GM19372 (cell line): Measurements from ENCODE around the gene TIMM17A.
A peak's percentile ranks its signal among the peaks of the same experiment; 100 is the strongest.

Experiments used
- ATAC-seq: cut with Tn5 transposase; IDR thresholded peaks from one replicate; pipeline ENCODE4 v1.9.1; 2021; ENCODE audit warnings: mild to moderate bottlenecking, low read depth, moderate library complexity; ENCODE audit not compliant: unreplicated experiment

Gene TIMM17A

DNA sequence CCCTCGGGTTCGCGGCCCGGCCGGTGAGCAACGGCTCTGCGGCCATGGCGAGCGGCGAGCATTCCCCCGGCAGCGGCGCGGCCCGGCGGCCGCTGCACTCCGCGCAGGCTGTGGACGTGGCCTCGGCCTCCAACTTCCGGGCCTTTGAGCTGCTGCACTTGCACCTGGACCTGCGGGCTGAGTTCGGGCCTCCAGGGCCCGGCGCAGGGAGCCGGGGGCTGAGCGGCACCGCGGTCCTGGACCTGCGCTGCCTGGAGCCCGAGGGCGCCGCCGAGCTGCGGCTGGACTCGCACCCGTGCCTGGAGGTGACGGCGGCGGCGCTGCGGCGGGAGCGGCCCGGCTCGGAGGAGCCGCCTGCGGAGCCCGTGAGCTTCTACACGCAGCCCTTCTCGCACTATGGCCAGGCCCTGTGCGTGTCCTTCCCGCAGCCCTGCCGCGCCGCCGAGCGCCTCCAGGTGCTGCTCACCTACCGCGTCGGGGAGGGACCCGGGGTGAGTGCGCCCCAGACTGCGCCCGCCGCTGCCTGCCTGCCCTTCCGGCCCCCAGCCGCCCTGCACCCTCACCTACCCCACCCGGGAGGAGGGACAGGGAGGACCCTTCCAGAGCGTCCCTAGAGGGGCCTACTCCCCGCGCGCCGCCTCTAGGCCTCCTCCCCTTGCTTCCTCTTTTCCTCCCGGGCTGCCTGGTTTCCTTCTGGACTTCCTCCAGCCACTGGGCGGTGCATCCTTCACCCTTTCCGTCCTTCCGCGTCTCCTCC lies 27.5 kb downstream of the TIMM17A start, which contains the start of gene RNPEP:
TSS of gene RNPEP (plus strand) at position 26 of the 757 bp plus-strand sequence. CDS start at position 45, 19 bp downstream.
- peak; percentile 73 for ATAC-seq

GRCh38 chr1:201983380-201983805 lies 28.1 kb downstream of the TIMM17A start:
- no peak for ATAC-seq

DNA sequence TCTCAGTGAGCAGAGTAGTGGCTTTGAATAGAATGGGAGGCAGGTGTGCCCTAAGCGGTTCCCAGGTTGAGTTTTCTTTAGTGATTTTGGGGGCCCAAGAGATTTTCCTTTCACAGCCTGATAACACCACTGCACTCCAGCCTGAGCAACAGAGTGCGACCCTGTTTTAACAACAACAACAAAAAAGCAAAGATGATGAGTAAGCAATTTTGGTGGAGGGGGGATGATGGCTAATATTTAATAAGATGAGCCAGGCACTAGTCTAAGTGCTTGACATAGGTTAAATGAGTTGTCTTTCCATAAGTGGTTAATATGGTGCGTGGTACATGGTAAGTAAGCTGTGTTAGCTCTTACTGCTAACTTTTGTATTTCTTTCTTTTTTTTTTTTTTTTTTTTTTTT lies 29.1 kb downstream of the TIMM17A start:
- no peak for ATAC-seq

- ATAC-seq, result no peak
Measured at GRCh38 chr1:201985355-201985754, 30.1 kb downstream of the TIMM17A start.

GRCh38 chr1:201988601-201989000 lies 33.3 kb downstream of the TIMM17A start:
- no peak for ATAC-seq

DNA sequence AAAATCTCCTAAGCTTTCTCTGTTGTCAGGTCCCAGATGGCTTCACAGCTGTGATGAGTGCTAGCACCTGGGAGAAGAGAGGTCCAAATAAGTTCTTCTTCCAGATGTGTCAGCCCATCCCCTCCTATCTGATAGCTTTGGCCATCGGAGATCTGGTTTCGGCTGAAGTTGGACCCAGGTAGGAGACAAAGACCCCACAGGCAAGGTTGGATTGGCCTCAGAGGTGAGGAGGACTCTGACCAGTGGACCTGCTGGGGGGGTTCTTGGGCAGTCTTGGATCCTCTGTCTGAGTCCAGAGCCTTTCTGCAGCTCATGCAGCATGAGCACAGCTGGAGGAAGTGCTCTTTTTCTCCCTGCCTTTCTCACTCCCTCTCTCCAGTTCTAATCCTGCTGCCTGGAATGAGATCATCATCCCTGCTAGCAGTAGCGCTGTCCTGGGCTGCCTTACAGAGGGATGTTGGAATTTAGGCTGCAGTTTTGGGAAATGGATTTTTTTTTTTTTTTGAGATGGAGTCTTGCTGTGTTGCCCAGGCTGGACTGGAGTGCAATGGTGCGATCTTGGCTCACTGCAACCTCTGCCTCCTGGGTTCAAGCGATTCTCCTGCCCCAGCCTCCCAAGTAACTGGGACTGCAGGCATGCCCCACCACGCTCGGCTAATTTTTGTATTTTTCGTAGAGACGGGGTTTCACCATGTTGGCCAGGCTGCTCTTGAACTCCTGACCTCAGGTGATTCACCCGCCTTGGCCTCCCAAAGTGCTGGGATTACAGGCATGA lies 34.2 kb downstream of the TIMM17A start:
- no peak for ATAC-seq

GRCh38 chr1:201990427-201990826 lies 35.1 kb downstream of the TIMM17A start:
- no peak for ATAC-seq

DNA sequence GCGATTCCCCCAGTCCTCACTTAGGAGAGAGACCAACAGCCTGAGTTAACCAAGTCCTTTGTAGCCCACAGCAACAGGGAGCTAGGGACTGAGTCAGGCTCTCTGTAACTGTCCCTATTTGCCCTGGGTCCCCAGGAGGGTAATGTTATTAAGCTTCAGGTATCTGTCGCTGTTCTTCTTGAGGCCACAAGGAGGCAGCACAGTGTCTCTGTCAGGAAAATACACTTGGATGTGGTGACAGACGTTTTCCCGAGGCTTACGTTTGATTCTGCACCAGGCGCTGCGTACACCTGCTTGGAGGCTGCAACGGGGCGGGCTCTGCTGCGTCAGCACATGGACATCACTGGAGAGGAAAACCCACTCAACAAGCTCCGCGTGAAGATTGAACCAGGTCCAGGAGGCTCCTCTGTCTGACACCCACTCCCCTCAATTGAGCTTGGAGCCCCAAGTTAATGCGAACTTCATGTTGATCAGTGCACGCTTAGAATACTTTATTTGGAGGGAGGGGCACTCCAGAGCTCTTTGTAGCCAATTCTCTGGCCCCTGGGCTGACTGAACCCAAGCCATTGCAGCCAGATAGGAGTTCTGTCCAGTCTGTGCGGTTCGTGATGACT lies 44.4 kb downstream of the TIMM17A start:
- ATAC-seq, result no peak

- no peak for ATAC-seq
Measured at GRCh38 chr1:202002507-202002906, 47.2 kb downstream of the TIMM17A start.

DNA sequence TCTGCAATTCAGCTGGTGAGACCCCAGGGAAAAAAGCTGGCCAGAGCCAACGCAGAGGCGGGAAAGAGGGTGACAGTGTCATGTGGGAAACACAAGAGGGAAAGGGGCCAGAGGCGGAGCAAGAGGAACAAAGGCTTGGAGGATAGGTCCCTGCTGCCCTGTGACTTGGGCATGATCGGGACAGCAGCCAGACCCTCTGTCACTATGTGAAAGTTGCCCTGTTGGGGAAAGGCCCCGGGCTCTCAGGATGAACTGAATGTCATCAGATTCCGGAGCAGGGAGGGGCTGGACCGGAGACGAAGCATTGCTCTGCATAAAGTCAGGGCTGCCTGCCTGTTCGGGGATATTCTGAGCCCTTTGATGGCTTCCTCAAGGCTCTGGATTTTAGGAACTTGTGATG lies 49.4 kb downstream of the TIMM17A start:
- no peak for ATAC-seq

- no peak for ATAC-seq
Measured at GRCh38 chr1:202005958-202006357, 50.7 kb downstream of the TIMM17A start.

- no peak for ATAC-seq
Measured at GRCh38 chr1:202007304-202007703, 52.0 kb downstream of the TIMM17A start.

GRCh38 chr1:202007805-202008489 lies 52.6 kb downstream of the TIMM17A start:
- ATAC-seq, result no peak

DNA sequence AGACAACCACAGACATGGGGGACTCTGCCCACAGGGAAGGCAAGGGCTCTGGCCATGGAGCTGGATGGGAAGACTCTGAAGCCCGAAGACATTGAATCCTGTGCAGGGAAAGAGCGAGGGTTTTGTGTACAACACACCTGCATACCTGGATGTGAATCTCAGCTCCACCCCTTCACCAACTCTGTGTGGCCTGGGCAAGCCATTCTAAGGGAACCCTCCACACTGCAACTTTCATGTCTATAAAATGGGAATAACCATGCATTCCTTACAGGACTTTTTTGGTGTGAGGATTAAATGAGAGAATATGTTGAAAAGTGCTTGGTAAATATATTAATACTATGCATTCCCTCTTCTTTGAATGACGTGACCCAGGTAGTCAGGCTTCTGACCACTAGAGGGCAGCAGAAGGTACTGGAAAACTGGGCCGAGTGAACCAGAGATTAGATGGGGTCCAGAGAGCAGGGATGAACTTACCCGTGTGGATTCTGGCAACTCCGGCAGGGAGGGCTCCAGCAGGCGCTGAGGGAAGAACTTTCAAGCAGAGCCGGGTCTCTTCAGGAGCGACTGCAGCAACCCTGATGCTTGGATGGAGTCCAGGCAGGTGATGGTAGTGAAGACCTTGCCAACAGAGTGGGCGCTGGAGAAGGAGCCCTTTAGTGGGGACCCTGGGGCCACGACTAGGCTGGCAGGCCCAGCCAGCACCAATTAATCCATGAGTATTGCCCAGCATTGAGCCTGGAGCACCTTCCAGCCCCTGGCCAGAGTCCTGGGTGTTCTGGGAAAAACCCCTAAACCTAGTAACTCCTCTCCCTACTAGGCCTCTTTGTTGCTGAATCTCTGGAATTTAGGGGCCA lies 54.2 kb downstream of the TIMM17A start:
- ATAC-seq, result no peak

DNA sequence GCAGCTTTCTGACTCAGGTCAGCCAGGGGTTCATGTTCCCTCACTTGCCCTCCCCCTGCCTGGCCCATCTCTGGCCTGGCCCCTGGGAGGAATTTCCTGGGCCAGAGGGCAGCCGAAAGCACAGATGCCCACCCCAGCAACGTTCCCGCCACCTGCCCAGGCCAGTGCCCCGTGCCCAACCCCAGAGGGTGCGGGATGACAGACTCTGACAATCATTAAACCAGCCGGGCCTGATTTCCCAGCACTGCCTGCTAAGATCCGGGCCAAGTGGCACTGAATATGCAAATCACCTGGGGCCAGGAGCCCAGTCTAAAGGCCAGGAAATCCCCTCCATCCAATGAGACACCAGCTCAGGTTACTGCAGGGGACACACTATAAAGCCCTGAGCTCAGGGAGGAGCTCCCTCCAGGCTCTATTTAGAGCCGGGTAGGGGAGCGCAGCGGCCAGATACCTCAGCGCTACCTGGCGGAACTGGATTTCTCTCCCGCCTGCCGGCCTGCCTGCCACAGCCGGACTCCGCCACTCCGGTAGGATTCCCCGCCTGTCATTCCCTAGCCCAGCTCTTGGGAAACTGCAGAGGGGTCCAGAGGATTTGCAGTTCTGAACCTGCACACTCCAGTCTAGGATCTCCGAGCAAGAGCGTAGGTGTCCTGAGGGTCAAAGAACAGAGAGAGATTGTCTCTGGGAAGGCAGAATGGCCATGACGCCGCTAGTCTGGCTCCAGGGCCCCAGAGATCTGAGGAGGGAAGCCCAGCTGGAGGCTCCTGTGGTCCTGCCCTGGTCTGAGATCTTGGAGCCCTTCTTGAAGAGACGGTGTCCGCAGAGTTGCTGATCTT lies 55.1 kb downstream of the TIMM17A start, which contains the start of gene ELF3:
TSS of gene ELF3 (plus strand) at position 408 of the 836 bp plus-strand sequence. CDS start 550 bp downstream, outside the sequence.
- peak; percentile 82 for ATAC-seq

DNA sequence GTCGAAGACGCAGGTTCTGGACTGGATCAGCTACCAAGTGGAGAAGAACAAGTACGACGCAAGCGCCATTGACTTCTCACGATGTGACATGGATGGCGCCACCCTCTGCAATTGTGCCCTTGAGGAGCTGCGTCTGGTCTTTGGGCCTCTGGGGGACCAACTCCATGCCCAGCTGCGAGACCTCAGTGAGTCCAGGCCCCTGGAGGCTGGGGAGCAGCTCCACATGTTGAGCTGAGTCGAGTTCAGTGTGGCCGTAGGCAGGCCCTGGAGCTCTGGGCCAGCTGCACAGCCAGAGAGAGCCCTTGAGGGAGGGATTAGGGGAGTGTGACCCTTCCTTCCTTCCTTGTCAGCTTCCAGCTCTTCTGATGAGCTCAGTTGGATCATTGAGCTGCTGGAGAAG lies 56.7 kb downstream of the TIMM17A start:
- ATAC-seq, result no peak

- no peak for ATAC-seq
Measured at GRCh38 chr1:202012544-202013478, 57.5 kb downstream of the TIMM17A start.

DNA sequence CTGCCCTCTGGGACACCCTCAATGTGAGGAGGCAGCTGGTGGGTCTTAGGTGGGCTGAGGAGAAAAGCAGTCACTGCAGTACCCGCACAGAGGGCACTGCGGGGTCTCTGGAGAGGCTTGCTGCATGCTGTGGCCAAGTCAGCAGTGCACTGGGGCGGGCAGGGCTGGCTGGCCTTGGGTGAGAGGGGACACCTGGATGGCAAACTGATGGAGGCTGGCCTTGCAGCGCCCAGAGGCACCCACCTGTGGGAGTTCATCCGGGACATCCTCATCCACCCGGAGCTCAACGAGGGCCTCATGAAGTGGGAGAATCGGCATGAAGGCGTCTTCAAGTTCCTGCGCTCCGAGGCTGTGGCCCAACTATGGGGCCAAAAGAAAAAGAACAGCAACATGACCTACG lies 58.3 kb downstream of the TIMM17A start:
- ATAC-seq, result no peak
